Activated CD4-positive, CD25-positive, alpha-beta regulatory T cell (primary cell): ENCODE results near the gene THRB.

Source experiments
- DNase-seq, 4 experiments: peaks; one replicate each; lab custom pipeline; 2025; lab: John Stamatoyannopoulos, UW

The THRB gene

GRCh38 chr3:24351779-24352469, 142.7 kb downstream of the THRB start:
- DNase-seq = no peak

- no peak for DNase-seq
These were observed 145.2 kb downstream of the THRB start for GRCh38 chr3:24349367-24350019.

GRCh38 chr3:24348348-24348747, 146.3 kb downstream of the THRB start:
- DNase-seq = no peak

- DNase-seq = no peak
These were observed 149.7 kb downstream of the THRB start for GRCh38 chr3:24344784-24345439.

- no peak for DNase-seq
These were observed 151.4 kb downstream of the THRB start for GRCh38 chr3:24343084-24343783.

GRCh38 chr3:24342275-24342674, 152.4 kb downstream of the THRB start:
- no peak for DNase-seq

GRCh38 chr3:24341668-24342067, 153.0 kb downstream of the THRB start:
- DNase-seq = no peak

GRCh38 chr3:24340966-24341365, 153.7 kb downstream of the THRB start:
- no peak for DNase-seq

GRCh38 chr3:24340161-24340560, 154.5 kb downstream of the THRB start:
- DNase-seq = no peak

GRCh38 chr3:24339266-24339825, 155.3 kb downstream of the THRB start:
- no peak for DNase-seq

- DNase-seq = no peak
These were observed 156.1 kb downstream of the THRB start for GRCh38 chr3:24338409-24339130.

GRCh38 chr3:24336101-24336500, 158.5 kb downstream of the THRB start:
- DNase-seq = no peak

GRCh38 chr3:24332092-24332491, 162.6 kb downstream of the THRB start:
- no peak for DNase-seq

GRCh38 chr3:24323272-24323671, 171.4 kb downstream of the THRB start:
- DNase-seq = no peak

- DNase-seq = no peak
These were observed 174.0 kb downstream of the THRB start for GRCh38 chr3:24320601-24321000.

GRCh38 chr3:24318677-24319287, 175.9 kb downstream of the THRB start:
- no peak for DNase-seq

GRCh38 chr3:24316887-24317383, 177.7 kb downstream of the THRB start:
- no peak for DNase-seq

- DNase-seq = no peak
These were observed 178.7 kb downstream of the THRB start for GRCh38 chr3:24315971-24316370.

- no peak for DNase-seq
These were observed 179.3 kb downstream of the THRB start for GRCh38 chr3:24315356-24315755.

- no peak for DNase-seq
These were observed 182.8 kb downstream of the THRB start for GRCh38 chr3:24311881-24312280.

- no peak for DNase-seq
These were observed 183.8 kb downstream of the THRB start for GRCh38 chr3:24310887-24311286.
